Measurements from ENCODE around the gene NEMP2.

- TF ChIP-seq CTCF (IDR thresholded peaks at IDR 0.05), result no peak
- no peak for TF ChIP-seq ZFX (IDR thresholded peaks at IDR 0.05; ENCODE audit: borderline replicate concordance)
Observed at GRCh38 chr2:190563646-190564045, 29.1 kb upstream of the NEMP2 start.
